Endodermal cell (in vitro differentiated cells): ENCODE data around the gene SEZ6L. TPM values are rescaled to one million over a fixed set of nuclear protein-coding genes. Genes with fewer than 3 reads are reported as not detected.

ENCODE experiments used
- DNase-seq: peaks from one replicate; pipeline ENCODE4 v3.0.0-alpha.2; 2017
- H3K27ac ChIP-seq: 2 replicates; pipeline ENCODE4 v1.5.1; 2013; ENCODE audit warnings: mild to moderate bottlenecking, low read depth, low read length, moderate library complexity
- H3K27me3 ChIP-seq: 2 replicates; pipeline ENCODE4 v1.6.1; 2013; ENCODE audit warnings: mild to moderate bottlenecking, low read length, moderate library complexity; ENCODE audit not compliant: insufficient read depth, control insufficient read depth, poor library complexity, severe bottlenecking
- H3K36me3 ChIP-seq: 2 replicates; pipeline ENCODE4 v1.7.0; 2013; ENCODE audit warnings: mild to moderate bottlenecking, low read length, moderate library complexity; ENCODE audit not compliant: control insufficient read depth, insufficient read depth
- H3K4me1 ChIP-seq: one replicate; pipeline ENCODE4 v1.7.0; 2013; ENCODE audit warnings: low read length; ENCODE audit not compliant: control insufficient read depth, insufficient read depth
- H3K4me3 ChIP-seq: 2 replicates; pipeline ENCODE4 v1.5.1; 2013; ENCODE audit warnings: mild to moderate bottlenecking, low read length, moderate library complexity
- H3K9ac ChIP-seq: 2 replicates; pipeline ENCODE4 v1.6.1; 2013; ENCODE audit warnings: mild to moderate bottlenecking, low read length, moderate library complexity; ENCODE audit not compliant: poor library complexity, severe bottlenecking; ENCODE audit errors: extremely low read depth
- H3K9me3 ChIP-seq: 2 replicates; pipeline ENCODE4 v1.6.1; 2013; ENCODE audit warnings: mild to moderate bottlenecking, low read length, moderate library complexity; ENCODE audit not compliant: control insufficient read depth
- H3K27ac Mint-ChIP-seq: 2 replicates; pipeline ENCODE4 v1.8.0; 2020; ENCODE audit warnings: mixed read lengths
- H3K27me3 Mint-ChIP-seq: 2 replicates; pipeline ENCODE4 v1.8.0; 2021; ENCODE audit warnings: mild to moderate bottlenecking, mixed read lengths; ENCODE audit not compliant: insufficient read depth
- H3K36me3 Mint-ChIP-seq: 2 replicates; pipeline ENCODE4 v1.8.0; 2020; ENCODE audit warnings: low read depth, mixed read lengths
- H3K4me1 Mint-ChIP-seq: 2 replicates; pipeline ENCODE4 v1.8.0; 2020; ENCODE audit warnings: mixed read lengths
- H3K4me3 Mint-ChIP-seq: 2 replicates; pipeline ENCODE4 v1.8.0; 2020; ENCODE audit warnings: mild to moderate bottlenecking, moderate library complexity, mixed read lengths
- H3K9me3 Mint-ChIP-seq: 2 replicates; pipeline ENCODE4 v1.8.0; 2020; ENCODE audit warnings: mild to moderate bottlenecking, mixed read lengths
- WGBS, 2 experiments: methylation state at CpG; one replicate each; pipeline versions ENCODE4 v1.1.5 to v1.1.7; 2013; ENCODE audit warnings: missing lambda C conversion rate in 2 of 2, mixed read lengths in 1 of 2; ENCODE audit not compliant: insufficient coverage in 1 of 2, insufficient read length in 1 of 2; 5-methylcytosine and 5-hydroxymethylcytosine counted together
- total RNA-seq, 2 donors: library from RNA; stranded (reverse); fragmentation: NEBNext Ultra II Directional in 1 of 2; extraction: Animal tissue kit (Norgen Biotek cat#: 25700) in 1 of 2; gene quantifications; 2 replicates in 1 of 2; 3 replicates in 1 of 2; pipeline ENCODE4 v1.2.1, GENCODE V29; 2021
- TF ChIP-seq, protein P1 (sequence below): fragments of 200-600 bp; sonication (generic); conservative IDR thresholded peaks from 2 replicates; pipeline ENCODE4 v1.5.0; 2021; ENCODE audit warnings: antibody characterized with exemption, mild to moderate bottlenecking

SEZ6L gene
- total RNA-seq, 2 donors from 2014 or later, result 32.1 to 39.4 TPM

DNA sequence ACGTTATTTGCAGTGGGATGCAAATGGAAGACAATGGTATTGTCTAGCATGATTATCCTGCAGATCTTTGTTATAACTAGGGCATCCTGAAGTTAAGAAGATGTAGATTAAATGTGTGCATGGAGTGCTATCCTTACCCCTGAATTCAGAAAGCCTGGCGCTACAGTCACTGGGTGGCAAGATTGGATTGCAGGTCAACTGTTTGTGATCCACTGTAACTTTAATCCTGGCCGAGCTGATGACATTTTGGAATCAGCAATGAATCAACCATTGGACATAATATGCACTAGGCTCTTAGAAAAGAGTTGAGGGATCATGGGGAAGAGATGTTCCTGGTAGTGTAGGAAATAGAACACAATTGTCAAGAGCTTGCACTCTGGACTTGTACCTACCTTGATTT is 25.1 kb downstream of the SEZ6L start:
- Histone ChIP-seq H3K4me1 (no peaks in the 10 kb centered on the region), H3K36me3 (no peaks in the 10 kb centered on the region), H3K9ac (no peak overlapping the region), H3K9me3 (no peaks in the 10 kb centered on the region), H3K27ac (no peak overlapping the region), H3K27me3 (no peaks in the 10 kb centered on the region), H3K4me3 (no peak overlapping the region)
- H3K36me3 Mint-ChIP-seq, result peaks cover 12% of the 10 kb centered on the region
- no peak overlapping the region for H3K4me3 Mint-ChIP-seq
- H3K27ac Mint-ChIP-seq, result no peak overlapping the region
- no peak for DNase-seq
- TF ChIP-seq, protein P1, sequence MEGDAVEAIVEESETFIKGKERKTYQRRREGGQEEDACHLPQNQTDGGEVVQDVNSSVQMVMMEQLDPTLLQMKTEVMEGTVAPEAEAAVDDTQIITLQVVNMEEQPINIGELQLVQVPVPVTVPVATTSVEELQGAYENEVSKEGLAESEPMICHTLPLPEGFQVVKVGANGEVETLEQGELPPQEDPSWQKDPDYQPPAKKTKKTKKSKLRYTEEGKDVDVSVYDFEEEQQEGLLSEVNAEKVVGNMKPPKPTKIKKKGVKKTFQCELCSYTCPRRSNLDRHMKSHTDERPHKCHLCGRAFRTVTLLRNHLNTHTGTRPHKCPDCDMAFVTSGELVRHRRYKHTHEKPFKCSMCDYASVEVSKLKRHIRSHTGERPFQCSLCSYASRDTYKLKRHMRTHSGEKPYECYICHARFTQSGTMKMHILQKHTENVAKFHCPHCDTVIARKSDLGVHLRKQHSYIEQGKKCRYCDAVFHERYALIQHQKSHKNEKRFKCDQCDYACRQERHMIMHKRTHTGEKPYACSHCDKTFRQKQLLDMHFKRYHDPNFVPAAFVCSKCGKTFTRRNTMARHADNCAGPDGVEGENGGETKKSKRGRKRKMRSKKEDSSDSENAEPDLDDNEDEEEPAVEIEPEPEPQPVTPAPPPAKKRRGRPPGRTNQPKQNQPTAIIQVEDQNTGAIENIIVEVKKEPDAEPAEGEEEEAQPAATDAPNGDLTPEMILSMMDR, result no peak
- no peaks in the 10 kb centered on the region for H3K27me3 Mint-ChIP-seq
- WGBS, 2 experiments, result 84 to 91% methylated on average over 3 of the region's 3 CpGs
- H3K4me1 Mint-ChIP-seq, result peaks cover 1% of the 10 kb centered on the region
- no peaks in the 10 kb centered on the region for H3K9me3 Mint-ChIP-seq

DNA sequence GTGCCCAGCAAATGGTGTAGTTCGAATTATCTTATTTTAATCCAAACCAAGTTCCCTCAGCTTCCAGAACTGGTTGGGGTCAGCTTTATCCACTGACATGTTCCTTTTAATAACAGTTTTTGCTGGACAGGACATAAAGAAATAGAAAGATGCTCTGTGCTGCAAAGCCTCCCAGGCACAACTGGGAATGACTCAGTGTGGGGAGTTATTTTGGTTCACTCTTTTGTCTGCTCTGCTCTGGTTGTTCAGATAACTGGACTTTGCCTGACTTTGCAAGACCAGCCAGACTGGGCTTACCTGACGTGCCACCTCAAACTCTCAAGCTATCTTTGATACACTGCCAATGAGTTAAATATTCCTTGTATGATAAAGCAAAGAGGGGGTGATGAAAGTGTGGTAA is 25.6 kb downstream of the SEZ6L start:
- no peaks in the 10 kb centered on the region for H3K36me3 ChIP-seq
- no peak for DNase-seq
- Mint-ChIP-seq H3K27ac (no peak overlapping the region), H3K4me1 (peaks cover 3% of the 10 kb centered on the region), H3K9me3 (no peaks in the 10 kb centered on the region), H3K27me3 (no peaks in the 10 kb centered on the region), H3K4me3 (no peak overlapping the region), H3K36me3 (peaks cover 9% of the 10 kb centered on the region)
- H3K4me3 ChIP-seq, result no peak overlapping the region
- TF ChIP-seq, protein P1, result no peak
- no peaks in the 10 kb centered on the region for H3K27me3 ChIP-seq
- H3K9me3 ChIP-seq, result no peaks in the 10 kb centered on the region
- H3K9ac ChIP-seq, result no peak overlapping the region
- 98 to 100% methylated on average over 1 to 2 of the region's 2 CpGs for WGBS, 2 experiments
- no peak overlapping the region for H3K27ac ChIP-seq
- H3K4me1 ChIP-seq, result no peaks in the 10 kb centered on the region

DNA sequence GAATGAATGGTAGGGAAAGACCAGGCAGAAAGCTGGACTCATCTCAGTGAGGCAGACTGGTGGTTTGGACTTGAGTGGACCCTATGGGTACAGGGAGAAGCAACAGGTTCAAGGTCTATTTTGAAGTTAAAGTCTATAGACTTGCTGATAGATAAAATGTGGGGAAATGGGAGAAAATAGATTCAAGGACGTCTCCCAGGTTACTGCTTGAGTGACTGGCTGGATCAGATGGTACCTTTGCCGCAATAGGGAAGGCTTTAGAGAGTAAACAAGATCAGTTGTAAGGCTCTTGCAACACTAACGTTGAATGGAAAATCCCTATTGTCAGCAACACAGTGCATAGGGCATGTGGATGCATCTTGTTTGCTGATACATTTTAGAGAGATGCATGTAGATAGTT is 27.4 kb downstream of the SEZ6L start:
- H3K36me3 ChIP-seq, result no peaks in the 10 kb centered on the region

More for the DNA sequence above, 27.4 kb downstream of the SEZ6L start:
- H3K9me3 ChIP-seq, result no peaks in the 10 kb centered on the region
- H3K9ac ChIP-seq, result no peak overlapping the region
- H3K9me3 Mint-ChIP-seq, result no peaks in the 10 kb centered on the region
- H3K27ac ChIP-seq, result no peak overlapping the region
- TF ChIP-seq, protein P1, result no peak
- no peak for DNase-seq
- no peak overlapping the region for H3K27ac Mint-ChIP-seq
- no peaks in the 10 kb centered on the region for H3K27me3 ChIP-seq
- peaks cover 3% of the 10 kb centered on the region for H3K4me1 Mint-ChIP-seq
- H3K4me3 Mint-ChIP-seq, result no peak overlapping the region
- no peaks in the 10 kb centered on the region for H3K4me1 ChIP-seq
- 72 to 73% methylated on average over 2 to 3 of the region's 3 CpGs for WGBS, 2 experiments
- H3K36me3 Mint-ChIP-seq, result no peaks in the 10 kb centered on the region
- H3K27me3 Mint-ChIP-seq, result no peaks in the 10 kb centered on the region
- H3K4me3 ChIP-seq, result no peak overlapping the region
